Kidney epithelial cell (primary cell): Measurements from ENCODE around the gene CENPF. TPM values are rescaled to one million over a fixed set of nuclear protein-coding genes. Genes with fewer than 3 reads are reported as not detected.

Experiments
- DNase-seq: peaks from one replicate; pipeline ENCODE4 v3.0.0-alpha.2; 2010; ENCODE audit warnings: low read depth
- H3K27me3 ChIP-seq: 2 replicates; pipeline ENCODE4 v1.6.0; 2011; ENCODE audit warnings: low read length; ENCODE audit not compliant: control insufficient read depth, insufficient read depth
- H3K36me3 ChIP-seq: 2 replicates; pipeline ENCODE4 v1.5.1; 2011; ENCODE audit warnings: low read length; ENCODE audit not compliant: control insufficient read depth, insufficient read depth
- H3K4me3 ChIP-seq: 2 replicates; pipeline ENCODE4 v1.5.1; 2011; ENCODE audit warnings: low read depth, mild to moderate bottlenecking, control low read depth, low read length
- CTCF ChIP-seq: IDR thresholded peaks from 2 replicates; pipeline ENCODE4 v1.5.1; 2011; ENCODE audit warnings: mild to moderate bottlenecking, moderate library complexity, low read length, control low read depth, inconsistent platforms; ENCODE audit not compliant: insufficient read depth, poor library complexity, severe bottlenecking
- total RNA-seq: library from RNA; depleted of rRNA; stranded (reverse); fragments of >200 nt; gene quantifications from 2 replicates; pipeline ENCODE4 v1.2.3, GENCODE V29; 2015

The CENPF gene
- total RNA-seq, 1 donor from 2014 or later: 20.2 TPM

- peaks cover 9% of the 10 kb centered on the region for H3K36me3 ChIP-seq
- no peak for DNase-seq
- TF ChIP-seq CTCF: no peak
These were observed 32.1 kb downstream of the CENPF start for GRCh38 chr1:214635086-214635485.

GRCh38 chr1:214635506-214635905 lies 32.5 kb downstream of the CENPF start:
- H3K27me3 ChIP-seq: no peaks in the 10 kb centered on the region
- H3K36me3 ChIP-seq: peaks cover 7% of the 10 kb centered on the region
- TF ChIP-seq CTCF: no peak
- no peak for DNase-seq
- no peak overlapping the region for H3K4me3 ChIP-seq

More at GRCh38 chr1:214635086-214635485, 32.1 kb downstream of the CENPF start:
- H3K27me3 ChIP-seq: no peaks in the 10 kb centered on the region
- no peak overlapping the region for H3K4me3 ChIP-seq

GRCh38 chr1:214636436-214636835 lies 33.4 kb downstream of the CENPF start:
- Histone ChIP-seq H3K27me3 (no peaks in the 10 kb centered on the region), H3K36me3 (peaks cover 7% of the 10 kb centered on the region), H3K4me3 (no peak overlapping the region)
- no peak for TF ChIP-seq CTCF
- DNase-seq: no peak

- Histone ChIP-seq H3K27me3 (no peaks in the 10 kb centered on the region), H3K4me3 (no peak overlapping the region), H3K36me3 (peaks cover 7% of the 10 kb centered on the region)
- no peak for DNase-seq
- TF ChIP-seq CTCF: no peak
These were observed 34.1 kb downstream of the CENPF start for GRCh38 chr1:214637125-214637524.

GRCh38 chr1:214637722-214638458 lies 34.9 kb downstream of the CENPF start:
- Histone ChIP-seq H3K36me3 (peaks cover 7% of the 10 kb centered on the region), H3K27me3 (no peaks in the 10 kb centered on the region), H3K4me3 (no peak overlapping the region)
- DNase-seq: no peak
- TF ChIP-seq CTCF: peak; percentile 55

- no peak for DNase-seq
- no peak overlapping the region for H3K4me3 ChIP-seq
- no peak for TF ChIP-seq CTCF
- peaks cover 7% of the 10 kb centered on the region for H3K36me3 ChIP-seq
- H3K27me3 ChIP-seq: no peaks in the 10 kb centered on the region
These were observed 35.4 kb downstream of the CENPF start for GRCh38 chr1:214638459-214638807.
